Tibial artery (tissue), 4 donors: Measurements from ENCODE around the gene FFAR2.

ENCODE experiments used
- DNase-seq, 2 donors: peaks; one replicate each; pipeline ENCODE4 v3.0.0-alpha.2; 2019
- H3K27ac ChIP-seq, 2 donors: fragments of 200-600 bp; sonication (generic) in 1 of 2; 1 replicate in 1 of 2; 2 replicates in 1 of 2; pipeline ENCODE4 v1.5.1; 2018 to 2019; ENCODE audit warnings: mild to moderate bottlenecking in 1 of 2
- H3K27me3 ChIP-seq, 2 donors: fragments of 200-600 bp; sonication (generic) in 1 of 2; one replicate each; pipeline versions ENCODE4 v1.5.1 to v1.6.0; 2016 to 2019
- H3K36me3 ChIP-seq, 3 donors: fragments of 200-600 bp; sonication (generic) in 2 of 3; one replicate each; pipeline ENCODE4 v1.5.1; 2016 to 2019; ENCODE audit warnings: mild to moderate bottlenecking in 2 of 3
- H3K4me1 ChIP-seq, 4 donors: fragments of 200-600 bp; sonication (generic) in 2 of 4; 1 replicate in 3 of 4; 2 replicates in 1 of 4; pipeline ENCODE4 v1.5.1; 2016 to 2019
- H3K4me3 ChIP-seq, 2 donors: fragments of 200-600 bp; sonication (generic) in 1 of 2; 1 replicate in 1 of 2; 2 replicates in 1 of 2; pipeline ENCODE4 v1.5.1; 2018 to 2019; ENCODE audit warnings: mild to moderate bottlenecking in 2 of 2
- H3K9me3 ChIP-seq, 3 donors: fragments of 200-600 bp; sonication (generic) in 1 of 3; one replicate each; pipeline ENCODE4 v1.5.1; 2016 to 2019
- intact Hi-C: fragments of 100-400 bp; cut with DNase I; formaldehyde crosslinking; loops from one replicate; pipeline ENCODE4 v1.15.0; 2023; ENCODE audit warnings: low total_unique reads
- TF ChIP-seq, protein P1 (sequence below), 2 experiments: fragments of 200-600 bp in 1 of 2; fragments of 450-650 bp in 1 of 2; IDR thresholded peaks; one replicate each; pipeline ENCODE4 v1.5.1; 2017 to 2019; ENCODE audit warnings: antibody characterized with exemption in 2 of 2, mild to moderate bottlenecking in 1 of 2, moderate library complexity in 1 of 2

Gene FFAR2

GRCh38 chr19:35476149-35476548 is 28.1 kb downstream of the FFAR2 start:
- H3K27me3 ChIP-seq, result no peaks in the 10 kb centered on the region
- H3K27ac ChIP-seq, result no peak overlapping the region
- no peak overlapping the region for H3K4me3 ChIP-seq
- no peaks in the 10 kb centered on the region for H3K4me1 ChIP-seq
- intact Hi-C loops, result no loop called here
- H3K9me3 ChIP-seq, result no peaks in the 10 kb centered on the region
- TF ChIP-seq, protein P1, sequence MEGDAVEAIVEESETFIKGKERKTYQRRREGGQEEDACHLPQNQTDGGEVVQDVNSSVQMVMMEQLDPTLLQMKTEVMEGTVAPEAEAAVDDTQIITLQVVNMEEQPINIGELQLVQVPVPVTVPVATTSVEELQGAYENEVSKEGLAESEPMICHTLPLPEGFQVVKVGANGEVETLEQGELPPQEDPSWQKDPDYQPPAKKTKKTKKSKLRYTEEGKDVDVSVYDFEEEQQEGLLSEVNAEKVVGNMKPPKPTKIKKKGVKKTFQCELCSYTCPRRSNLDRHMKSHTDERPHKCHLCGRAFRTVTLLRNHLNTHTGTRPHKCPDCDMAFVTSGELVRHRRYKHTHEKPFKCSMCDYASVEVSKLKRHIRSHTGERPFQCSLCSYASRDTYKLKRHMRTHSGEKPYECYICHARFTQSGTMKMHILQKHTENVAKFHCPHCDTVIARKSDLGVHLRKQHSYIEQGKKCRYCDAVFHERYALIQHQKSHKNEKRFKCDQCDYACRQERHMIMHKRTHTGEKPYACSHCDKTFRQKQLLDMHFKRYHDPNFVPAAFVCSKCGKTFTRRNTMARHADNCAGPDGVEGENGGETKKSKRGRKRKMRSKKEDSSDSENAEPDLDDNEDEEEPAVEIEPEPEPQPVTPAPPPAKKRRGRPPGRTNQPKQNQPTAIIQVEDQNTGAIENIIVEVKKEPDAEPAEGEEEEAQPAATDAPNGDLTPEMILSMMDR (IDR thresholded peaks at IDR 0.05), result no peak
- no peaks in the 10 kb centered on the region for H3K36me3 ChIP-seq
- no peak for DNase-seq

DNA sequence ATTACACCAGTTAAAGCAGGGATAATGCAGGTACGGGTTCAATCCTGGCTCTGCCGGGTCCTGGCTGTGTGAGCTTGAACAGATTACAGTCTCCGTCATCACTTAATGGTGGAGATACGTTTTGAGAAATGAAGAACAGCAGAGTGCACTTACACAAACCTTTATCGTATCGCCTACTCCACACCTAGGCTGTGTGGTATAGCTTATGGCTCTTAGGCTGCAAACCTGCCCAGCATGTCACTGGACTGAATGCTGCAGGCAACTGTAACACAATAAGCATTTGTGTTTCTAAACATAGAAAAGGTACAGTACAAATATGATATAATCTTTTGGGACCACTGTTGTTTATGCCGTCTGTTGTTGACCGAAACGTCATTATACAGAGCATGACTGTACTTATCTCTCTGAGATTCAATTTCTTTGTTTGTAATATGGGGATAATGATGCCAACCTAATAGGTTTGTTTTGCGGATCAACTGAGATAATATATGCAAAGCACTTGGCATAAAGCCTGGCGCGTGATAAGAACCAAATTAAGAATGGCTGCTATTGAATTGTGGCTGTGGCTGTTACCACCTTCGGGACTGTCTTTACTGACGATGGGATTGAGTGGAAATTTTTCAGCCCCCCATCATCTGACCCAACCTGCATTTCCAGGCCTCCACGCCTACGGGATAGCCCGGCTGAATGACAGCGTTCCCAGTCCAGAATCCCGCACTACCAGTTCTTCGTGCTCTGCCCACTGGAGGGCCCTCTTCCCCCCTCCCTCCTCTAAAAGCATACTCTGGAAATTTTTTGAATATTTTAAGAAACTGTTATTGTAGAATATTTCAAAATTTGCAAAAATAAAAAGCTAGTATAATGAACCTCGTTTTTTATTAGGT is 31.0 kb downstream of the FFAR2 start:
- H3K36me3 ChIP-seq, result no peaks in the 10 kb centered on the region
- no peaks in the 10 kb centered on the region for H3K4me1 ChIP-seq
- no peaks in the 10 kb centered on the region for H3K9me3 ChIP-seq
- no peak for DNase-seq
- H3K4me3 ChIP-seq, result no peak overlapping the region
- H3K27me3 ChIP-seq, result no peaks in the 10 kb centered on the region
- intact Hi-C loops, result no loop called here
- TF ChIP-seq, protein P1 (IDR thresholded peaks at IDR 0.05), result no peak
- H3K27ac ChIP-seq, result no peak overlapping the region

DNA sequence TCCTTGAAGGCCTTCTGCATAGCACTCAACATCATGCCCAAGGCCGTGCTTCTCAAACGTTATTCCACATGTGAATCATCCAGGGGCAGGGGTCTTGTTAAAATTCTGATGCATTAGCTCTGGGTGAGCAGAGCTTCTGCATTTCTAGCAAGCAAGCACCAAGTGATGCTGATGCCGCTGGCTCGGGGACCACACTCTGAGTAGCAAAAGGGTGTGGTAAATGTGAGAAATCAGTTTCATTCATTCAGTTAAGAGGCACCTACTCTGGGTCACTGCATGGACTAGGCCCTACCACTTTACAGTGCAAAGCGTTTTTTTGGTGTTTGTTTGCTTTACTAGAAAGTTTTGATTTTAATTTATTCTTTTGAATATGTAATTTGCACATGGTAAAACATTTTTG is 35.0 kb downstream of the FFAR2 start:
- DNase-seq, result no peak
- no peaks in the 10 kb centered on the region for H3K4me1 ChIP-seq
- H3K4me3 ChIP-seq, result no peak overlapping the region
- TF ChIP-seq, protein P1 (IDR thresholded peaks at IDR 0.05), result no peak
- no peak overlapping the region for H3K27ac ChIP-seq
- H3K27me3 ChIP-seq, result peaks cover 0 to 2% of the 10 kb centered on the region in 2 donors
- no peaks in the 10 kb centered on the region for H3K9me3 ChIP-seq
- no peaks in the 10 kb centered on the region for H3K36me3 ChIP-seq
- intact Hi-C loops, result no loop called here

DNA sequence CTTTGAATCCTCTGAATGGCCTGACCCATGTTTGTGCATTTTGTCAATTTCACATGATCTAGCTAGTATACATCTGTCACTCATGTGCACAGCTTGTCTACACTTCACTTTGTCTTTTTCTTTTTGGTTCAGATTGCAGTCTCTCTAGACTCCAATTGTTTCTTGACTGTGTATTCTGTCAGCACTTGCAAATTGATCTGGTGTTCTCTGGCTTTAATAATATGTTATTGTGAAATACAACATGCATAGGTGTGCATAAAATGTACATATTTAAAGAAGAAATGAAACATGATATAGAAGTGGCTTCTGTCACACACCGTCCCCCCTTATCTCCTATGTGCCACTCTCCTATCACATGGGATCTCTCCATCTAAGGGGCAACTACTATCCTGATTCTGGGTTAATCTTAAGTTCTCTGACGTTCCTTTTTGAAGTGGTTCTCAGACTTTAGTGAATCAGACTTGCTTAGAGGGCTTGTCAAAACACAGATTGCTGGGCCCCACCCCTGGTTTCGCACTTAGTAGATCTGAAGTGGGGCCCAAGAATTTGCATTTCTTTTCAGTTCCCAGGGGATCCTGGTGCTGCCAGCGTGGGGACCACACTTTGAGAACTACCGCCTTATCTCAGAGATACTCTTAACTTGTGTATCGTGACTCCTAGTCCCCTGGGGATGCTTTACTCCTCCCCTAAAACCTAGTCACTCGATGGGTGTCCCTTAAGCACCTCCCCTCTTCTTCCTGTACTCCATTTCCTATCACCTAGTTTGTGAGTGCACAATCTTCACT is 36.4 kb downstream of the FFAR2 start:
- H3K9me3 ChIP-seq, result no peaks in the 10 kb centered on the region
- no peak for DNase-seq
- TF ChIP-seq, protein P1 (IDR thresholded peaks at IDR 0.05), result no peak
- H3K27ac ChIP-seq, result no peak overlapping the region
- H3K4me1 ChIP-seq, result no peaks in the 10 kb centered on the region
- H3K4me3 ChIP-seq, result no peak overlapping the region
- H3K27me3 ChIP-seq, result peaks cover 0 to 9% of the 10 kb centered on the region in 2 donors
- no peaks in the 10 kb centered on the region for H3K36me3 ChIP-seq
- intact Hi-C loops, result no loop called here

DNA sequence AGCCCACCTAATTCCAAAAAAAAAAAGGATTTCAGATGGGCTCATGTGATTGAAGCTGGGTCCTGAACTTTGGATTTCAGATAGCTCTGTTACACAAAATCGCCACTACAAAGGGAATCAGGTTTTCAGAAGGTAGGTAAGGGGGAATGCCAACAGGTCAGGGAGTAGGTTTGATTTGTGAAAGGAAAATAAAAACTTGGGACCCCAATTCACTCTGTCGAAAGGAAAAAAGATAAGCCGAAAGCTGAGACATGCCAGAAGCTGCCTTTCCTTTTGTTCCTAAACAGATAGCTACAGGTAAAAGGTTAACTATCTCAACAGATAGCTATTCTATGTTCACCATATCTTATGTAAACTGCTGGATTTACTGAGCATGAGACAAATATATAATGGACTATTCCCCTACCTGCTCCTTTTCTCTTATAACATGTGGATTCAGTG is 38.2 kb downstream of the FFAR2 start:
- intact Hi-C loops, result no loop called here
- no peak overlapping the region for H3K27ac ChIP-seq
- TF ChIP-seq, protein P1 (IDR thresholded peaks at IDR 0.05), result no peak
- DNase-seq, result no peak
- H3K4me3 ChIP-seq, result no peak overlapping the region
- peaks cover 0 to 19% of the 10 kb centered on the region in 2 donors for H3K27me3 ChIP-seq
- no peaks in the 10 kb centered on the region for H3K9me3 ChIP-seq
- H3K4me1 ChIP-seq, result no peaks in the 10 kb centered on the region
- no peaks in the 10 kb centered on the region for H3K36me3 ChIP-seq
